Measurements from ENCODE around the gene GIPC2.
"Not testable (repeated sequence)": the region's sequence is repeated elsewhere in the genome, so short reads cannot be mapped to it uniquely, and the experiment has no call there.

Gene GIPC2

GRCh38 chr1:78068681-78069283 is 23.0 kb downstream of the GIPC2 start:
- no peak overlapping the region for H3K4me3 ChIP-seq
- H3K9me3 ChIP-seq = no peaks in the 10 kb centered on the region
- in situ Hi-C loops (cut with MboI; ENCODE audit: low sequenced_read_pairs) = no loop called here
- H3K36me3 ChIP-seq (replicated peaks) = no peaks in the 10 kb centered on the region
- peaks cover 6% of the 10 kb centered on the region for H3K27me3 ChIP-seq (ENCODE audit: low read depth)
- no peaks in the 10 kb centered on the region for H3K4me1 ChIP-seq
- no peak for DNase-seq (ENCODE audit: low spot score in 2 of 2)

GRCh38 chr1:78069784-78070183 is 24.0 kb downstream of the GIPC2 start:
- no peaks in the 10 kb centered on the region for H3K36me3 ChIP-seq (replicated peaks)
- H3K4me1 ChIP-seq = no peaks in the 10 kb centered on the region
- in situ Hi-C loops (cut with MboI; ENCODE audit: low sequenced_read_pairs) = no loop called here
- no peak for DNase-seq (ENCODE audit: low spot score in 2 of 2)
- H3K9me3 ChIP-seq = no peaks in the 10 kb centered on the region
- H3K27me3 ChIP-seq (ENCODE audit: low read depth) = peaks cover 2% of the 10 kb centered on the region; the same call in 1 of the 2 replicates
- no peak overlapping the region for H3K4me3 ChIP-seq

DNA sequence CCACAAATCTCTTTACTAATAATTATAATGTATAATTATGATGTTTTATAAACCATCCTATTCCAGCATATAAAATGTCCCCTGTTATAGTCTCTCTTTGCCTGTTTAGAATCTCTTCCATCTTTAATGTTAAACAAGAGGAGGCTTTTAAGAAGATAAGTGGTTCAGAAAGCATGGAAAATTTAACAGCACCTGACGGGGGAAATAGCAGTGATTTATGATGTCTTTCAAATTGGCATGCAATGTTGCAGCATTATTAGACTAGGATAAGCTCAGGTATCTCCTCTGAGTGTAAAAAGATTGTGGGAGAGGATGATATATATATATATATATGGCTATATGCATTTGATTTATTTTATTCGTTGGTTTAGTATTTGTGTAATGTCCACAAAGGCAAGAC is 24.4 kb downstream of the GIPC2 start:
- H3K9me3 ChIP-seq = no peaks in the 10 kb centered on the region
- H3K27me3 ChIP-seq (ENCODE audit: low read depth) = peaks cover 2% of the 10 kb centered on the region; the same call in 1 of the 2 replicates
- in situ Hi-C loops (cut with MboI; ENCODE audit: low sequenced_read_pairs) = no loop called here

DNA sequence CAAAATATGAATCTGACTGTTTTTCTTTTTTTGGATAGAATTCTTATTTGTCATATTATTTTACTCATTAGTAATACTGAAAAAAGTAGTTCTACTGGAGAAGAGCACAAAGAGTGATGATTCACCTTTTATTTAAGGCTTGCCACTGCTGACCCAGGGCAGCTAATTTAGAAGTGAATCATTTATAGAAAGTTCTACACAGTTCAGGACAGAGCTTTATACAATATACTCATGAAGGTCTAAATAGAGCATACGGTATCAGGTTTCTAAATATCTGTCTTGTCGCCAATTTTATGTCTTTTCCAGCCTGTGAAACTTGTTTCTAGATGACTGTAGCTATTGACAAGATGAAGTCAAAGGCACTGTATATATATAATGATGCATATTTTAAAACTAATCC is 25.0 kb downstream of the GIPC2 start:
- DNase-seq (ENCODE audit: low spot score in 2 of 2) = no peak
- Histone ChIP-seq H3K36me3 (replicated peaks) (no peaks in the 10 kb centered on the region), H3K9me3 (no peaks in the 10 kb centered on the region), H3K4me1 (no peaks in the 10 kb centered on the region), H3K4me3 (no peak overlapping the region), H3K27me3 (ENCODE audit: low read depth) (peaks cover 2% of the 10 kb centered on the region; the same call in 1 of the 2 replicates)
- in situ Hi-C loops (cut with MboI; ENCODE audit: low sequenced_read_pairs) = no loop called here

More for the DNA sequence above, 24.4 kb downstream of the GIPC2 start:
- Histone ChIP-seq H3K36me3 (replicated peaks) (no peaks in the 10 kb centered on the region), H3K4me3 (no peak overlapping the region), H3K4me1 (no peaks in the 10 kb centered on the region)
- no peak for DNase-seq (ENCODE audit: low spot score in 2 of 2)

- DNase-seq (ENCODE audit: low spot score in 2 of 2) = no peak
- in situ Hi-C loops (cut with MboI; ENCODE audit: low sequenced_read_pairs) = no loop called here
- Histone ChIP-seq H3K36me3 (replicated peaks) (no peaks in the 10 kb centered on the region), H3K4me3 (no peak overlapping the region), H3K4me1 (no peaks in the 10 kb centered on the region), H3K27me3 (ENCODE audit: low read depth) (peaks cover 2% of the 10 kb centered on the region; the same call in 1 of the 2 replicates), H3K9me3 (no peaks in the 10 kb centered on the region)
Observed at GRCh38 chr1:78071696-78072095, 25.9 kb downstream of the GIPC2 start.

GRCh38 chr1:78072216-78072615 is 26.4 kb downstream of the GIPC2 start:
- no peak overlapping the region for H3K4me3 ChIP-seq
- no peaks in the 10 kb centered on the region for H3K36me3 ChIP-seq (replicated peaks)
- H3K4me1 ChIP-seq = no peaks in the 10 kb centered on the region
- DNase-seq (ENCODE audit: low spot score in 2 of 2) = no peak
- in situ Hi-C loops (cut with MboI; ENCODE audit: low sequenced_read_pairs) = no loop called here
- no peaks in the 10 kb centered on the region for H3K9me3 ChIP-seq
- H3K27me3 ChIP-seq (ENCODE audit: low read depth) = peaks cover 2% of the 10 kb centered on the region; the same call in 1 of the 2 replicates

- in situ Hi-C loops (cut with MboI; ENCODE audit: low sequenced_read_pairs) = no loop called here
- no peaks in the 10 kb centered on the region for H3K9me3 ChIP-seq
- no peaks in the 10 kb centered on the region for H3K27me3 ChIP-seq (ENCODE audit: low read depth)
- no peaks in the 10 kb centered on the region for H3K36me3 ChIP-seq (replicated peaks)
- no peak for DNase-seq (ENCODE audit: low spot score in 2 of 2)
- H3K4me1 ChIP-seq = no peaks in the 10 kb centered on the region
- no peak overlapping the region for H3K4me3 ChIP-seq
Observed at GRCh38 chr1:78073441-78073840, 27.7 kb downstream of the GIPC2 start.

DNA sequence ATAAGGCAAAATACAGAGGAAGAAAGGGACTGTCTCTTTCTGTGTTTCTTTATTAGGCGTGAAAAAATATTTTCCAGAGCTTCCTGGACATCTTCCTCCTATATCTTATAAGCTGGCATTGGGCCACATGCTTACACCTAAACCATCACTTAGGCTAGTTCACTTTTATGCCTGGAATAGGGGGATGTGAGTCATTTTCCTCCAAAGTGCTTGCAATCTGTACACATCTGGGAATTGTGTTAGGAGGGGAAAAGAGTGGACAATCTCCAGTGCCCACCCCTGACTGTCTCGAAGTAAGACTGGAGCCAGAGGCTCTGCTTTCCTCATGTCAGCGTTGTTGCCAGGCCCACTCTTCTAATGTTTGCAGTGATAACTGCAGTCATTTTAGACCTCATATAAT is 29.9 kb downstream of the GIPC2 start:
- no peak for DNase-seq (ENCODE audit: low spot score in 2 of 2)
- Histone ChIP-seq H3K27me3 (ENCODE audit: low read depth) (no peaks in the 10 kb centered on the region), H3K36me3 (replicated peaks) (no peaks in the 10 kb centered on the region), H3K4me1 (no peaks in the 10 kb centered on the region), H3K4me3 (no peak overlapping the region), H3K9me3 (no peaks in the 10 kb centered on the region)
- in situ Hi-C loops (cut with MboI; ENCODE audit: low sequenced_read_pairs) = no loop called here

DNA sequence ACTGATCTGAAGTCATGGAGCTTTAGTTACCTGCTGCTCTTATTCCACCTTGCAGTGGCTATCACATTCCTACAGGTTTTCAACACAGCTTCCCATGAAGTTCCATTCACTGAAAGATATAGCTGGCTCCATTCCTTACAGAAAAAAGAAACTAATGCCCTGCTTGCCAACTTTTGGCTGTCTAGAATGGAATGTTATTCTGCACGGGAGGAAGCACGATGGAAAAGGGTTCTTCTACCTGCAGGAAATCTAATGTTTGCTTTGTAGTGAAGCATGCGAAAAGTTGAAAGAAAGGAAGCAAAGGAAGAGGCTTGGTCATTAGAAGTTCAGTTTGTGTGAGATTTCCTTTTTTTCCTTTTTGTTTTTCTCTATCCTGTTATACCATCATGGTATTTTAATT is 32.6 kb downstream of the GIPC2 start:
- Histone ChIP-seq H3K36me3 (replicated peaks) (no peaks in the 10 kb centered on the region), H3K4me1 (no peaks in the 10 kb centered on the region), H3K4me3 (no peak overlapping the region), H3K27me3 (ENCODE audit: low read depth) (peaks cover 11% of the 10 kb centered on the region), H3K9me3 (no peaks in the 10 kb centered on the region)
- in situ Hi-C loops (cut with MboI; ENCODE audit: low sequenced_read_pairs) = no loop called here
- no peak for DNase-seq (ENCODE audit: low spot score in 2 of 2)

DNA sequence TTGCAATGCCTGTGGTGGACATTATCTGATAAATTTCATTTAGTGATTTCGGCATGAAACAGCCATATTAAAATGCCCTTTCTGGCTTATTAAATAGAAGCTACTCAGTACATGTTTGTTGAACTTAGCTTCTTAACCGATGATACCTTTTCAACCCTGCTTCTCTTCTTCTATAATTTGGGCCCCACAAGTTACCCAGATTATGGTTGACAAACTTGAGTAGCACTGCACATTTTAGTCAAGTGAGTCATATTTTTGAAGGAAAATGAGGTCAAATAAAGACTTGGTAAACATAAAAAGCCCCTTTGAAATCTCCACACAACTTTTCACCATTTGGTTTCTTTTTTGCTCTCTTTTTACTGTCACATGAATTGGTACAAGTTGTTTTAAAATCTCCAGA is 33.8 kb downstream of the GIPC2 start:
- no peaks in the 10 kb centered on the region for H3K36me3 ChIP-seq (replicated peaks)
- DNase-seq (ENCODE audit: low spot score in 2 of 2) = no peak
- in situ Hi-C loops (cut with MboI; ENCODE audit: low sequenced_read_pairs) = no loop called here
- H3K4me3 ChIP-seq = no peak overlapping the region
- H3K27me3 ChIP-seq (ENCODE audit: low read depth) = peaks cover 11% of the 10 kb centered on the region
- no peaks in the 10 kb centered on the region for H3K4me1 ChIP-seq
- no peaks in the 10 kb centered on the region for H3K9me3 ChIP-seq

- in situ Hi-C loops (cut with MboI; ENCODE audit: low sequenced_read_pairs) = no loop called here
- Histone ChIP-seq H3K36me3 (replicated peaks) (no peaks in the 10 kb centered on the region), H3K4me1 (no peaks in the 10 kb centered on the region), H3K27me3 (ENCODE audit: low read depth) (peaks cover 11% of the 10 kb centered on the region), H3K9me3 (no peaks in the 10 kb centered on the region), H3K4me3 (no peak overlapping the region)
- DNase-seq (ENCODE audit: low spot score in 2 of 2) = no peak
Observed at GRCh38 chr1:78080767-78081166, 35.0 kb downstream of the GIPC2 start.

- Histone ChIP-seq H3K4me1 (no peaks in the 10 kb centered on the region), H3K4me3 (no peak overlapping the region), H3K27me3 (ENCODE audit: low read depth) (peaks cover 11% of the 10 kb centered on the region), H3K36me3 (replicated peaks) (no peaks in the 10 kb centered on the region), H3K9me3 (no peaks in the 10 kb centered on the region)
- in situ Hi-C loops (cut with MboI; ENCODE audit: low sequenced_read_pairs) = no loop called here
- no peak for DNase-seq (ENCODE audit: low spot score in 2 of 2)
Observed at GRCh38 chr1:78081980-78082860, 36.5 kb downstream of the GIPC2 start.

- H3K4me1 ChIP-seq; H3K4me3 ChIP-seq; in situ Hi-C loops (cut with MboI; ENCODE audit: low sequenced_read_pairs); DNase-seq (ENCODE audit: low spot score in 2 of 2); H3K9me3 ChIP-seq; H3K36me3 ChIP-seq (replicated peaks): not testable (repeated sequence)
- H3K27me3 ChIP-seq (ENCODE audit: low read depth) = peaks cover 11% of the 10 kb centered on the region
Observed at GRCh38 chr1:78084639-78085038, 38.9 kb downstream of the GIPC2 start.

DNA sequence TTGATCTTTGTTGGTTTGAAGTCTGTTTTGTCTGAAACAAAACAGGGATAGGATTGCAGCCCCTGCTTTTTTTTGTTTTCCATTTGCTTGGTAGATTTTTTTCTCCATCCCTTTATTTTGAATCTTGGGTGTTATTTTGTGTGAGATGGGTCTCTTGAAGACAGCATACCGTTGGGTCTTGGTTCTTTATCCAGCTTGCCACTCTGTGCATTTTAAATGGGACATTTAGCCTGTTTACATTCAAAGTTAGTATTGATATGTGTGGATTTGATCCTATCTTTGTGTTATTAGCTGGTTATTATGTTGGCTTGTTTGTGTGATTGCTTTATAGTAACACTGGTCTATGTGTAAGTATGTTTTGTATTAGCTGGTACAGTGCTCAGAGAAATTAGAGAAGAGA is 40.9 kb downstream of the GIPC2 start:
- no peak for DNase-seq (ENCODE audit: low spot score in 2 of 2)
- Histone ChIP-seq H3K4me3 (no peak overlapping the region), H3K9me3 (no peaks in the 10 kb centered on the region), H3K27me3 (ENCODE audit: low read depth) (peaks cover 8% of the 10 kb centered on the region; the same call in 1 of the 2 replicates), H3K4me1 (no peaks in the 10 kb centered on the region), H3K36me3 (replicated peaks) (no peaks in the 10 kb centered on the region)
- in situ Hi-C loops (cut with MboI; ENCODE audit: low sequenced_read_pairs) = no loop called here

Data from HAP-1 (cell line).